ENCODE data around the gene MPDZ.

Gene MPDZ

GRCh38 chr9:13143281-13143680 lies 136.2 kb downstream of the MPDZ start:
- no peaks in the 10 kb centered on the region for H4K20me1 ChIP-seq (ENCODE audit: low read depth, low read length)
- no peaks in the 10 kb centered on the region for H3K79me2 ChIP-seq (ENCODE audit: insufficient read depth, low read length)
- no peaks in the 10 kb centered on the region for H3K9me2 ChIP-seq (replicated peaks; ENCODE audit: insufficient read depth, low read length)
- no peaks in the 10 kb centered on the region for H3F3A ChIP-seq (ENCODE audit: insufficient read depth)
- no peak overlapping the region for H3K4me2 ChIP-seq (ENCODE audit: low read depth, low read length, poor library complexity, severe bottlenecking)
- H3K9me3 ChIP-seq (ENCODE audit: insufficient read depth, low read length) = no peaks in the 10 kb centered on the region
- no peaks in the 10 kb centered on the region for H3K36me3 ChIP-seq (ENCODE audit: low read length)
- no peak overlapping the region for H3K27ac ChIP-seq (ENCODE audit: low read depth, low read length)
- no peak overlapping the region for H3K4me3 ChIP-seq (ENCODE audit: insufficient read depth, low read length, poor library complexity, severe bottlenecking)
- TF ChIP-seq EZH2phosphoT487 (conservative IDR thresholded peaks at IDR 0.05; ENCODE audit: low read length) (no peak), CTCF (IDR thresholded peaks at IDR 0.05; ENCODE audit: insufficient read depth, low read length, poor library complexity, severe bottlenecking) (no peak)
- H2AFZ ChIP-seq (ENCODE audit: low read depth, low read length, severe bottlenecking) = no peak overlapping the region
- H3K27me3 ChIP-seq (ENCODE audit: low read length) = no peaks in the 10 kb centered on the region
- H3K9ac ChIP-seq (ENCODE audit: low read length) = no peak overlapping the region

- H3K9me2 ChIP-seq (replicated peaks; ENCODE audit: insufficient read depth, low read length) = no peaks in the 10 kb centered on the region
- no peaks in the 10 kb centered on the region for H4K20me1 ChIP-seq (ENCODE audit: low read depth, low read length)
- H3K9me3 ChIP-seq (ENCODE audit: insufficient read depth, low read length) = no peaks in the 10 kb centered on the region
- no peak for TF ChIP-seq CTCF (IDR thresholded peaks at IDR 0.05; ENCODE audit: insufficient read depth, low read length, poor library complexity, severe bottlenecking)
- no peak for TF ChIP-seq EZH2phosphoT487 (conservative IDR thresholded peaks at IDR 0.05; ENCODE audit: low read length)
- no peaks in the 10 kb centered on the region for H3F3A ChIP-seq (ENCODE audit: insufficient read depth)
- no peak overlapping the region for H3K9ac ChIP-seq (ENCODE audit: low read length)
- no peaks in the 10 kb centered on the region for H3K27me3 ChIP-seq (ENCODE audit: low read length)
- no peak overlapping the region for H3K27ac ChIP-seq (ENCODE audit: low read depth, low read length)
- H3K36me3 ChIP-seq (ENCODE audit: low read length) = no peaks in the 10 kb centered on the region
- H2AFZ ChIP-seq (ENCODE audit: low read depth, low read length, severe bottlenecking) = no peak overlapping the region
- no peak overlapping the region for H3K4me2 ChIP-seq (ENCODE audit: low read depth, low read length, poor library complexity, severe bottlenecking)
- no peaks in the 10 kb centered on the region for H3K79me2 ChIP-seq (ENCODE audit: insufficient read depth, low read length)
- H3K4me3 ChIP-seq (ENCODE audit: insufficient read depth, low read length, poor library complexity, severe bottlenecking) = no peak overlapping the region
Observed at GRCh38 chr9:13142776-13143175, 136.7 kb downstream of the MPDZ start.

GRCh38 chr9:13141629-13142028 lies 137.9 kb downstream of the MPDZ start:
- Histone ChIP-seq H3K9me3 (ENCODE audit: insufficient read depth, low read length) (no peaks in the 10 kb centered on the region), H4K20me1 (ENCODE audit: low read depth, low read length) (no peaks in the 10 kb centered on the region), H2AFZ (ENCODE audit: low read depth, low read length, severe bottlenecking) (no peak overlapping the region), H3F3A (ENCODE audit: insufficient read depth) (no peaks in the 10 kb centered on the region), H3K79me2 (ENCODE audit: insufficient read depth, low read length) (no peaks in the 10 kb centered on the region), H3K27me3 (ENCODE audit: low read length) (no peaks in the 10 kb centered on the region), H3K9ac (ENCODE audit: low read length) (no peak overlapping the region), H3K36me3 (ENCODE audit: low read length) (no peaks in the 10 kb centered on the region), H3K4me3 (ENCODE audit: insufficient read depth, low read length, poor library complexity, severe bottlenecking) (no peak overlapping the region), H3K9me2 (replicated peaks; ENCODE audit: insufficient read depth, low read length) (no peaks in the 10 kb centered on the region), H3K4me2 (ENCODE audit: low read depth, low read length, poor library complexity, severe bottlenecking) (no peak overlapping the region), H3K27ac (ENCODE audit: low read depth, low read length) (no peak overlapping the region)
- TF ChIP-seq CTCF (IDR thresholded peaks at IDR 0.05; ENCODE audit: insufficient read depth, low read length, poor library complexity, severe bottlenecking) (no peak), EZH2phosphoT487 (conservative IDR thresholded peaks at IDR 0.05; ENCODE audit: low read length) (no peak)

All from SU-DHL-6 (cell line).